DLD1 (cell line): Measurements from ENCODE around the gene NUPR1.
"Not testable (repeated sequence)": the region's sequence is repeated elsewhere in the genome, so short reads cannot be mapped to it uniquely, and the experiment has no call there.

Source experiments
- in situ Hi-C: cut with HindIII; loops from 2 replicates; pipeline ENCODE4 v1.10.0; 2017; ENCODE audit warnings: low sequenced_read_pairs

Gene NUPR1, protein sequence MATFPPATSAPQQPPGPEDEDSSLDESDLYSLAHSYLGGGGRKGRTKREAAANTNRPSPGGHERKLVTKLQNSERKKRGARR

DNA sequence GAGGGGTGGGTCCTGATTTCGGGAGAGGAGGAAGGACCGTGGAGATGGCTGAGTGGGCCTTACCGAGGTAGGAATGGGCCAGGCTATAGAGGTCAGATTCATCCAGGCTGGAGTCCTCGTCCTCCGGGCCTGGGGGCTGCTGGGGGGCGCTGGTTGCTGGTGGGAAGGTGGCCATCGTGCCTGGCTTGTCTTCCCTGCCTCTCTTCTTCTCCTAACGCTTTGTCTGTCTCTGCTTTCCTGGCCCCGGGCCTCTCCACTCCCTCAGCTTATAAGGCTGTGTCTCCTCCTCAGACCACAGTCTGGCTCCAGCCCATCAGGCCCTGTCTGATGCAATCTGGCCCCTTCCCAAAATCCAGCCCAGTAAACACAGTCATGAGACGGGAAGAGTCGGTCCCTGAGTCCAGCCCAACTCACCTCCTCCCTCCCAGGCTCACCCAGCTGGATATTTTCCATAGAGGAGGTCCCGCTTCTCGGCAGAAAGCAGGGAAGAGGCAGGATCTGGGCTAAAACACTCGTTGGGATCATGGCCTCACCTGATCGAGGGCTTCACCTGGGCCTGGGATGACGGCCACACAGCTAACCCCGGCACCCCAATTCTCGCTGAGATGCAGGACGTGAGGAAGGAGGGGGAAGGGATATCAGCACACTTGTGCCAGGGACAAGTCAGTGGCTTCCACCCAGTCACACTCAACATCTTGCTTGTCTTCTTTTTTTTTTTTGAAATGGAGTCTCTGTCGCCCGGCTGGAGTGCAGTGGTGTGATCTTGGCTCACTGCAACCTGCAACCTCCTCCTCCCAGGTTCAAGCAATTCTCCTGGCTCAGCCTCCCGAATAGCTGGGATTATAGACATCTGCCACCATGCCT lies at the start of gene NUPR1:
Gene NUPR1, minus strand, starts transcription at position 242 of the 864 bp plus-strand sequence. Its CDS starts 67 bp downstream, at position 175.
- in situ Hi-C loops: no loop called here

DNA sequence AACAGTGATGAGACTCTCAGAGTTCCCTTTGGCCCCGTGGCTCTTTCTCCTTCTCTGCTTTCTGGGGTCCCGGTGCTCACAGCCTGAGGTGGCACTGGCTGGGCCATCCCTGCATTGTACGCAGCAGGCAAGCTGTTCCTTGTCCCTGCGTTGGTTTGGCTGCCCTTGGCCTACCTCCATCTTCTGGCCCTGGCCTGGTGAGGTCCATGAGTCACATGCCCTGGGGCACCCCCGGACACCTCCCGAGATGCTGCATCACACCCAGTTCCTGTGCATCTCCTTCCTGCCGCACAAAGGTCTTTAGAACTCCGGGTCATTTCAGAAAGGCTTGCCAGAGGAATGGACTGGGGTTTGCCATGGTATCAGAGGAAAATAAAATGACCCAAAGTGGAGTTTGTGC lies 48.6 kb upstream of the NUPR1 start:
- in situ Hi-C loops: loop anchor here (5.0 kb wide), 1 partner anchor 45 kb away; no protein-coding TSS in a partner anchor

DNA sequence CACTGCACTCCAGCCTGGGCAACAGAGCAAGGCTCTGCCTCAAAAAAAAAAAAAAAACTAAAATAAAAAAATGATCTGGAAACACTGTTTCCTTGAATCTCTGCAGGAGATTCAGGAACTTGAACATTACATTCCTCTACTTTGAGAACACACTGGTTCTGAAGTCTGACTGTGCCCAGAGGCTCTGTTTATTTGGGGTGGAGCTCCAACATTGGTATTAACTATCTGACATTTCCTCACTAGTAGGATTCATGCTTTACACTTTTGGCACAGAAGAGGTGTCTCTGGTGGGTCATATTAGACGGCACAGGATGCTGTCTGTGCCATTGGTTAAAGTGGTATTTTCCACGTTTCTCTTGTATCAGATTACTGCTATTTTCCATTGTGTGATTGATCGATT lies 47.7 kb upstream of the NUPR1 start:
- in situ Hi-C loops: loop anchor here (5.0 kb wide), 1 partner anchor 44 kb away; no protein-coding TSS in a partner anchor

DNA sequence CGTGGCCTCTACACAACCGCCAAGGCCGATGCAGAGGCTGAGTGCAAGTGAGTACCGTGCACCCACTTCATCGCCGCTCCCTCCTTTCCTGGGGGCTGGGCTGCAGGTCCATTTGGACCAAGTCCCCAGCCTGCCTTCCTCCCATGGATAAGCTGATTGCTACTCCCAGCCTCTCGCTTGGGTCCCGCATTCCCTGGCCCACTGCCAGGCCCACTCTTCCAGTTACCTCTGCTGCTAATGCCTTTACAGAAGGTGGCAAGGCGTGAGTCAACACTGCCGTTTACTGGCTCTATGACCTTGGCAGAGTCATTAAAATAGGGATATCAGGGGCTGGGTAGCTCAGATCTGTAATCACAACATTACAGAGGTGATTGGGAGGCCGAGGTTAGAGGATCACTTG lies 46.9 kb upstream of the NUPR1 start:
- in situ Hi-C loops: loop anchor here (5.0 kb wide), 1 partner anchor 43 kb away; no protein-coding TSS in a partner anchor

DNA sequence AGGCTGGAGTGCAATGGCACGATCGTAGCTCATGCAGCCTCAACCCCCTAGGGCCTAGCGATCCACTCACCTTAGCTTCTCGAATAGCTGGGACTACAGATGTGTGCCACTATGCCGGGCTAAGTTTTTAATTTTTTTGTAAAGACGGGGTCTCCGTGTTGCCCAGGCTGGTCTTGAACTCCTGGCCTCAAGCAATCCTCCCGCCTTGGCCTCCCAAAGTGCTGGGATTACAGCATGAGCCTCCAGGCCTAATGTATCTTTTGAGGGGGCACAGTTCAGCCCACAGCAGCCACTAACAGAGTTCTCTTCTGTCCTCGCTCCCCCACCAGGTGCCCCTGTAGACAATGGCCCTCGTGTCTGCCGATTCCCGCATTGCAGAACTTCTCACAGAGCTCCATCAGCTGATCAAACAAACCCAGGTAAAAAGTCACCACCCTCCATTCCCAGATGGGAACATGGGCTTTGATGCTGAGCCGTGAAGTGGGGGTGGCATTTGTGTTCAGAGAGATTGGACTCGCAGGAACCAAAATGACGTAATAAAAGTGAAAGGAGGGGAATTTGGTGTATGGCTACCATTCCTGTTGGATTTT lies 42.0 kb upstream of the NUPR1 start:
- in situ Hi-C loops: no loop called here

DNA sequence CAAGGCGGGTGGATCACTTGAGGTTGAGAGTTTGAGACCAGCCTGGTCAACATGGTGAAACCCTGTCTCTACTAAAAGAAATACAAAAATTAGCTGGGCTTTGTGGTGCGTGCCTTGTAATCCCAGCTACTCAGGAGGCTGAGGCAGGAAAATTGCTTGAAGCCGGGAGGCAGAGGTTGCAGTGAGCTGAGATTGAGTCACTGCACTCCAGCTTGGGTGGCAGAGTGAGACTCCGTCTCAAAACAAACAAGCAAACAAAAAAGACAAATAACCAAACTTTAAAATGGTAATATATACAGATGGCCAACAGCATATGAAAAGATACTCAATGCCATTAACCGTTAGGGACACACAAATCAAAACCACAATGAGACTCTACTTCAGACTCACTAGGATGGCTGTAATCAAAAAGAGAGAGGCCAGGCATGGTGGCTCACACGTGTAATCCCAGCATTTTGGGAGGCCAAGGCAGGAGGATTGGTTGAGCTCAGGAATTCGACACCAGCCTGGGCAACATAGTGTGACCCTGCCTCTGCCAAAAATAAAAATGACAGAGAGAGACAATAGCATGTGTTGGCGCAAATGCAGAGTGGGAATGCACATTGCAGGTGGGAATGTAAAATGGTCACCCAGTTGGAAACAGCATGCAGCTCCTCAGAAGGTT lies 36.8 kb upstream of the NUPR1 start:
- in situ Hi-C loops: no loop called here

DNA sequence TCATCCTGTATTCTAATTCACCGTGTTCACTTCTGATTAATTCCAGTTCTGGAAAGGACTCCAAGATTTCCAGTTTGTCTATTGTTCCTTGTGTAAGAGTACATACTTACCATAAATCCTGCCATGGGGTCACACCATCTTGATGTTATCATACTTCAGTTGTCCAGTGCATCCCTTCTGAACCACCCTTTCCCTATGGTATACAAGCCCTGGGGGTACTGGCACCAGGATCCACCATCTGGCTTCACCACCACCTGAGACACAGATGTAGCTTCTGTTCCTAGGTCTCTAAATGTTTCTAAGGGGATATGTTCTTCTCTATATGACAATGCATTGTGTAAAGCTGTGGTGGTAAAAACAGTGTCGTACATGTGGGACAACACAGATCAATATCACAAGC lies 36.2 kb upstream of the NUPR1 start:
- in situ Hi-C loops: no loop called here

DNA sequence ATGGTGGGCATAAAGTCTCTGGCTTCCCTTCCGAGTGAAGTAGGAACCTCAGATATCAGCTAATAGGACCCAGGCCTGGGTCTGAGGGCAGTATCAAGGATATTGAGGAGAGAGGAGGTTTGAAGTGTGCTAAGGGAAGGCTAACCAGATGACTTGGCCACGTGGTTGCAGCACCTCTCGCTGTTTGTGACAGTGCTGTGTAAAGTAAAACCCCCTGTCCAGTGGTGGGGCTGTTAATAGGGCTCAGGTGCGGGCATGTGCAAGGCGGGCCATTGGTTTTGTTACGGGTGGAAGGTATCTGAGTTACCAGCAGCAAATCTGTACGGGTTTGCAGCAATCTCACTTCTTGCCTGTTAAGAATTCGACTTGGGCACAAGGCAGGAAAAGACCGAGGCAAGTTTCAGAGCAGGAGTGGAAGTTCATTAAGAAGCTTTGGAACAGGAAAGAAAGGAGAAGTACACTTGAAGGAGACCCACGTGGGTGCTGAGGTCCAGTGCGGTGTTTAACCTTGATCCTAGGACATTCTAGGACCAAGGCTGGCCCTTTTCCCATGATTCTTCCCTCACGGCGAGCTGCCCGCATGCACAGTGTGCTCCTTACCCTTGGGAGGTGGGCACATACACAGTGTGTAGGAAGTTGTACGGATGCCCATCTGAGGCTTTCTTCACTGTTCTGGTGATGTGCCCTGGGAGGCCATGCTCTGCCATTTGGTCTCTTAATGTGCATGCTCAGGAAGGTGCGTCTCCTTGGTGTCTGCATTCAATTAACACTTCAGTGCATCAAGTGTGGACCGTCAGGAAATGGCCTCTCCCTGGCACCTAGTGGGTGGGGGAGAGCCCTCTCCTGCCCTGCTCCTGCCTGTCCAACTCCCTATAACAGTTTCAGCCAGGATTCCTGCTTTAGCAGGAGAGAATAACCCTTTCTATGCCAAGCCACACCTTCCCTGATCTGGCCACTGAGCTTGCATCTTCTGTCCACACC lies 35.3 kb upstream of the NUPR1 start:
- in situ Hi-C loops: no loop called here

DNA sequence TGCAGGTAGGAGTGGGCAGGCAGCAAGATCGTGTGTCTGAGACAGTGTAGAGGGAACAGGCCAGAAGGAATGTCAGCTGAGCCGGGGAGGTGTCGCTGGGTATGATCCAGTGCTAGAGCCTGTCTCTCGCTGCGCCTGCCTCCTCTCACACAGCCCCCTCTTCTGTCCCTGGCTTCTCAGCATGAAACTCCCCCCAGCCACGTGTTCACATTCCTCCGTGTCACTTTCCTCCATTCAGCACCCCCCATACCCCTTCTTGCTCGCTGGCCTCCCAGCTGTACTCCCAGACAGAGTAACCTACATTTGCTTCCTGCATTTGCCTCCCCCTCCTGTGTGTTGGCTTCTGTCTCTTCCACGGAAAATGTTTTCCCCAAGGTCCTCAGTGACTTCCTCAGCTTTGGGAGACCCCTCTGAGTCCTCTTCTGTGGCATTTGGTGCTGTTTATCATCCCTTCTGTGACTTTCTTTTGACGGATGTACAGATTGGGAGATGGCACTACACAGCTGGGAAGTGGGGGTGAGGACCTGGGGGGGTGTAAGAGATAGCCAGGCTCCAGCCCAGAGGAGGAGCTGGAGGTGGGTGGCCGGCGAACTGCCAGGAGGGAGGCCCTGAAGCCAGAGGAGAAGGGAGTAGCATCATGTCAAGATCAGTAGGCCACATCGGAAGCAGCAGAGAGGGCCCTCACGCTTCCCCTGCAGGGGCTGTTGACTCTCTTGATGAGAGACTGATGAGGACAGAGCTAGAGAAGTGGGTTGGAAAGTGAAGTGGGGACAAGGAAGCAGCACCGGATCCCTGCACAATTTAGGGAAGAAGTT lies 34.1 kb upstream of the NUPR1 start:
- in situ Hi-C loops: no loop called here

DNA sequence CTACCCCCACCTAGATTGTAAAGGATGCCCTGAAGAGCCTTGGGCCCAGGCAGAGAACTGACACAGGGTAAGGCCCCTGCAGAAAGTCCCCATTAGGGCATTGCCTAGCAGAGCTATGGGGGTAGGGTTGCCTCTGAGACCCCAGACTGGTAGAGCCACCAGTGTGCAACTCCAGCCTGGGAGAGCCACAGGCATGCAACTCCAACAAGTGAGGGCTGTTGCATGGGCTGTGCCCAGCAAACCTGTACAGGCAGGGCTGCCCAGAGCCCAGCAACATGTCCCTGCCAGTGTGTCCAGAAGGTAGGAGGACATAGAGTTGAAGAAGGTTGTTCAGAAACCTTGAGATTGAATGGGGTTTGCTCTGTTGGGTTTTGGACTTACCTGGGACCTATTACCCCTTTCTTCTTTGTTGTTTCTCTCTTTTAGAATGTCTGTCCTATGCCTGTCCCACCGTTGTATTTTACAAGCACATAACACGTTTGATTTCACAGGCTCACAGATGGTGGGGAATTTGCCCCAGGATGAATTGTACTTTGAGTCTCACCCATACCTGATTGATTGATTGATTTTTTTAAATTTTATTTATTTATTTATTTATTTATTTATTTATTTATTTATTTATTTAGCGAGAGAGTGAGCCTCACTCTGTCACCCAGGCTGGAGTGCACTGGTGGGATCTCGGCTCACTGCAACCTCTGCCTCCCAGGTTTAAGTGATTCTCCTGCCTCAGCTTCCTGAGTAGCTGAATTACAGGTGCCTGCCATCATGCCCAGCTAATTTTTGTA lies 31.4 kb upstream of the NUPR1 start:
- in situ Hi-C loops: no loop called here

DNA sequence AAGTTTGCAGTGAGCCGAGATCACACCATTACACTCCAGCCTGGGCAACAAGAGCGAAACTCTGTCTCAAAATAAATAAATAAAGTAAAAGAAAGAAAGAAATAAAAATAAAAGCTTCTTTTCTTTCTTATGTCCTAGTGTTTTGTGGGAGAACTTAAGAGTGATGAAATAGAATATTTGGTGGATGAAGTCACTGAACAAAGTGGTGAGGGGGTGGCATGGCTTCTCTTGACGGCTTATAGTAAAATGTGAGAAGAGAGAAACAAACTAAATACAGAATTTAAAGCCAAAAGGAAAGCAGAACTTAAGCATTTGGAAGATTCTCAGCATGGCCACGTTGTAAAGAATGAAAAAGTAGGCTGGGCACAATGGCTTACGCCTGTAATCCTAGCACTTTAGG lies 30.2 kb upstream of the NUPR1 start:
- in situ Hi-C loops: no loop called here

DNA sequence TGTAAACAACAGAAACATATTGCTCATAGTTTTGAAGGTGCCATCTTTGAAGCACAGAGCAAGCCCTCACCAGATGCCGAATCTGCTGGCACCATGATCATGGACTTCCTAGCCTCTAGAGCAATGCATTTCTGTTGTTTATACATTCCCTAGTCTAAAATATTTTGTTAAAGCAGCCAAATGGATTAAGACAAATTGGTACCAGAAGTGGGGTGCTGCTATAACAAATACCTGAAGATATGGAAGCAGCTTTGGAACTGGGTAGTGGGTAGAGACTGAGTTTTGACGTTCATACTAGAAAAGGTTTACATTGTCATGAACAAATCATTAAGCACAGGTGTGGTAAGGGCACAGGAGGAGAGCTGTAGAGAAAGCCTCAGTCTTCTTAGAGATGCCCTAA lies 28.5 kb upstream of the NUPR1 start:
- in situ Hi-C loops: no loop called here

DNA sequence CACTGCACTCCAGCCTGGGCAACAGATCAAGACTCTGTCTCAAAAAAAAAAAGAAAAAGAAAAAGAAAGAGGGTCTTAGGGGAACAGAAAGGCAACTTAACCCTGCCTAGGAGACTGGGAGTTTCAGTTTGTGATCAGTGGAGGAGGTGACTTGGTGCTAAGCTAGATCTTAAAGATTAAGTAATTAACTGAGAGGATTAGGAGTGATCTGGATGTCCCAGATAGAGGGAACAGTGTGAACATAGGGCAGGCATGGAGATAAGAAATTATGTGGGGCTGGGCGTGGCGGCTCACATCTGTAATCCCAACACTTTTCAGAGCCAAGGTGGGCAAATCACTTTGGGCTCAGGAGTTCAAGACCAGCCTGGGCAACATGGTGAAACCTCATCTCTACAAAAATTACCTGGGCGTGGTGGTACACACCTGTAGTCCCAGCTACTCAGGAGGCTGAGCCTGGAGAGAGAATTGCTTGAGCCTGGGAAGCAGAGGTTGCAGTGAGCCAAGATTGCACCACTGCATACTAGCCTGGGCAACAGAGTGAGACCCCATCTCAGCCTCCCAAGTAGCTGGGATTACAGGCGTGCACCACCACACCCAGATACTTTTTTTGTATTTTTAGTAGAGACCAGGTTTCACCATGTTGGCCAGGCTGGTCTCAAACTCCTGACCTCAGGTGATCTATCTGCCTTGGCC lies 27.6 kb upstream of the NUPR1 start:
- in situ Hi-C loops: not testable (repeated sequence)

DNA sequence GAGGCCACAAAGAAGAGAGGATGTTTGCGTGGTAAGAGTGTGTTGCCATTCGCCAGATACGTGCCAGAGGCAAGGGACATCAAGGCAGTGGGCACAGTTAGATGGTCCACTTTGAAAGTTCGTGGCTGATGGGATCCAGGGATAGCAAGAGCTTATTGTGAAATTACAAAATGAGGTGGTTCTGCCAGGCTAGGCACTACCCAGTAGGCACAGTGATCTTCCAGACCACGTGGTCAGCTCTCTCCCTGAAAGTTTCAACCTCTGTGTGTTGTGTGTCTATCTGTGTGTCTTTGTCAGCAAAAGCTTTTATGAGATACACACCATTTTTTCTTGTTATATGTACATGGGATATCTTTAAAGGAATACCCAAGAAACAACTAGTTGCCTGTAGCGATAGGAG lies 24.4 kb upstream of the NUPR1 start:
- in situ Hi-C loops: no loop called here

DNA sequence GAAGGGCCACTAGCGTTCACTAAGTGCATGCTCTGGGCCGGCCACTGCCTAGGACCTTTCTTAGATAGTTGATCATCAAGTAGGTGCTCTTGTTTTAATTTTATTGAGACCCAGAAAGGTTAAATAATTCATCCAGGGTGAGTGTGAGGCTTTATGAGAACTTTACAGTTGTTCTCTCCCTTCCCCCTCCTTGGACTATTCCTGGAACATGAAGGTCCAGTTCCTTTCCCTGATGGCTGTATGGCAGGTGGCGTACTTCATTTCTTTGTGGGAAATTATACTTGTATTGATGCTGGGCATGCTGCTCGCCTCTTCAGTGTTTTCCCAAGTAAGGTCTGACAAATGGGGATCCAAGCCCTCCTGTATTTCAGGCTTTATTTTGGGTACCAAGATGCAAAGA lies 23.4 kb upstream of the NUPR1 start:
- in situ Hi-C loops: no loop called here

DNA sequence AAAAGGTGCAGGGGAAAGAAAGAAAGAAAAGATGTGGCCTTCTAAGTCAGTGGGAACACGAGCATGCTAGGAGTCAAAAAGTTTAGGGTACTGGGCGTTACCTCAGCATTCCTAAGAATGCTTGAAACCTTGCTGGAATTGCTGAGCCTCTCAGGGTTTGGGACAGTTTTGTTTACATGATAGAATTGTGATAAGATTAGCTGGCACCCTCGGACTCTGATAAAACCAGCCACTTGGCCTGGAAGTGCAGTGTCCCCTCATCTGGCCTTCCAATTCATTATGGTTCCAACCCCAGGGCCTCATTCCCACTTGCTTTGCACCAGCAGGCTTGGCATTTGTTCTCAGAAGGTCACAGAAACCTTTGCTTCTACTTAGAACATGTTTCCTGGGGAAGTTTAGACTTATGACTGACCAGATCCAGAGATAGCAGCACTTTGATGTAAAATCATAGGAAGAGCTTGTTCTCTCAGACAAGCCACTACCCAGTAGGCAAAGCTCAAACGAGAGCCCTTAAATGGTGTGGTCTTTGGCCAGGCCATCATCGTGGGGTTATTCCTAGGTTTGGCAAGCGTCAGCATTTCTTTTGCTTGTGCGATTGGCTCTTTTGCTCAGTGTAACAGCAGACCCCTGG lies 22.9 kb upstream of the NUPR1 start:
- in situ Hi-C loops: no loop called here

DNA sequence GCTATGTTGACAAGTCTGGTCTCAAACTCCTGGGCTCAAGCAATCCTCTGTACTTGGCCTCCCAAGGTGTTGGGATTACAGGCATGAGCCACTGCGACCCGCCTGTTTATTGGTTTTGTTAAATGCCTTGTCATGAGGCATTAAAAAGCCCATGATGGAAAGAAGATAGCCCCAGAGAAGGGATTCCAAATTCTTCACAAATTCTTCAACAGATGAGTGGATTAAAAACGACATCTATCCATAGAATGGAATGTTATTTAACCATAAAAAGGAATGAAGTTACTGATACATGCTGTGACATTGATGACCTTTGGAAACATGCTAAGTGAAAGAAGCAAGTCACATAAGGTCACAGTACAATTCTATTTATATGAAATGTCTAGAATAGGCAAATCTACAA lies 19.7 kb upstream of the NUPR1 start:
- in situ Hi-C loops: no loop called here

DNA sequence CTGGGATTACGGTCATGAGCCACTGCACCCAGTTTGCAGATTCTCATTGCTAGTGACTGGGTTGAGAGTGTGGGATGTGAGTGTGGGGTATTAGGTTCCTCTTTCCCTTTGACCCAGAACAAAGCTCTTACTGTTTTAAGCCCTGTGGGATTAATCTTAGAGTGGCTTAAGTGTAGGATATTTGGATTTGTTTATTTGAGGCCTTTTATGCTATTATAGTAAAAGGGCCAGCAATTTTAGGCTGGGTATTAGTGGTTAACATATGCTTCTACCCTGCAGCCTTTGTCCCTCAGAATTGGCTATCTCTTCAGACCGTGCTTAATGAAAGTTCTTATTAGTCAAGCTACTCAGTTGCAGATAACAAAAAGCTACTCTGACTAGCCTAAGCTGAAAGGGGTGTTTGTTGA lies 18.1 kb upstream of the NUPR1 start:
- in situ Hi-C loops: no loop called here
